SW480 (cell line): ENCODE results near the gene TNFSF8.

ENCODE experiments used
- DNase-seq: peaks from one replicate; pipeline ENCODE4 v3.0.0-alpha.2; 2016; ENCODE audit warnings: low spot score

Gene TNFSF8

GRCh38 chr9:114869378-114869777 is 61.0 kb downstream of the TNFSF8 start:
- no peak for DNase-seq

- no peak for DNase-seq
Observed at GRCh38 chr9:114867327-114867726, 63.1 kb downstream of the TNFSF8 start.

GRCh38 chr9:114864471-114864870 is 65.9 kb downstream of the TNFSF8 start:
- DNase-seq = no peak

- DNase-seq = no peak
Observed at GRCh38 chr9:114861922-114862605, 68.3 kb downstream of the TNFSF8 start.

- DNase-seq = no peak
Observed at GRCh38 chr9:114861273-114861672, 69.1 kb downstream of the TNFSF8 start.

- no peak for DNase-seq
Observed at GRCh38 chr9:114860187-114860586, 70.2 kb downstream of the TNFSF8 start.

GRCh38 chr9:114856942-114857315 is 73.5 kb downstream of the TNFSF8 start:
- DNase-seq = no peak

GRCh38 chr9:114856215-114856941 is 74.0 kb downstream of the TNFSF8 start:
- no peak for DNase-seq

GRCh38 chr9:114855488-114855887 is 74.9 kb downstream of the TNFSF8 start:
- DNase-seq = no peak

GRCh38 chr9:114854736-114855355 is 75.5 kb downstream of the TNFSF8 start:
- no peak for DNase-seq

- DNase-seq = no peak
Observed at GRCh38 chr9:114853071-114853855, 77.1 kb downstream of the TNFSF8 start.

GRCh38 chr9:114852050-114852594 is 78.3 kb downstream of the TNFSF8 start:
- DNase-seq = no peak

GRCh38 chr9:114851306-114851705 is 79.1 kb downstream of the TNFSF8 start:
- DNase-seq = no peak
